ACC112 (cell line): ENCODE results near the gene TMEM182.

Experiments
- H2AFZ ChIP-seq: fragments of 200-600 bp; sonication (generic); one replicate; pipeline ENCODE4 v1.6.0; 2017; ENCODE audit warnings: antibody characterized with exemption, low read length; ENCODE audit not compliant: unreplicated experiment
- H3K27ac ChIP-seq: fragments of 200-600 bp; sonication (generic); 2 replicates; pipeline ENCODE4 v1.5.1; 2014; ENCODE audit warnings: low read depth, mild to moderate bottlenecking, antibody characterized with exemption, low read length, moderate library complexity
- H3K27me3 ChIP-seq: fragments of 200-600 bp; sonication (generic); 2 replicates; pipeline ENCODE4 v1.6.1; 2014; ENCODE audit warnings: mild to moderate bottlenecking, antibody characterized with exemption, low read length, moderate library complexity, mixed read lengths; ENCODE audit not compliant: insufficient read depth
- H3K36me3 ChIP-seq: fragments of 200-600 bp; sonication (generic); 2 replicates; pipeline ENCODE4 v1.6.1; 2016; ENCODE audit warnings: mild to moderate bottlenecking, antibody characterized with exemption, low read length, moderate library complexity, mixed read lengths; ENCODE audit not compliant: insufficient read depth
- H3K4me1 ChIP-seq: fragments of 200-600 bp; sonication (generic); one replicate; pipeline ENCODE4 v1.6.1; 2016; ENCODE audit warnings: low read length, mixed read lengths; ENCODE audit not compliant: insufficient read depth, unreplicated experiment, control insufficient read depth
- H3K4me3 ChIP-seq: fragments of 200-600 bp; sonication (generic); 2 replicates; pipeline ENCODE4 v1.5.1; 2014; ENCODE audit warnings: mild to moderate bottlenecking, low read depth, low read length
- H3K79me2 ChIP-seq: fragments of 200-600 bp; sonication (generic); one replicate; pipeline ENCODE4 v1.6.0; 2016; ENCODE audit warnings: low read length; ENCODE audit not compliant: control insufficient read depth, unreplicated experiment, insufficient read depth

TMEM182 gene

GRCh38 chr2:102801858-102802699 lies 40.2 kb downstream of the TMEM182 start:
- Histone ChIP-seq H3K4me1 (no peaks in the 10 kb centered on the region), H3K27ac (no peak overlapping the region), H2AFZ (no peak overlapping the region), H3K36me3 (peaks cover 12% of the 10 kb centered on the region), H3K27me3 (no peaks in the 10 kb centered on the region), H3K79me2 (no peaks in the 10 kb centered on the region), H3K4me3 (no peak overlapping the region)

GRCh38 chr2:102803041-102803896 lies 41.4 kb downstream of the TMEM182 start:
- no peaks in the 10 kb centered on the region for H3K4me1 ChIP-seq
- no peak overlapping the region for H3K27ac ChIP-seq
- H3K79me2 ChIP-seq = no peaks in the 10 kb centered on the region
- no peaks in the 10 kb centered on the region for H3K27me3 ChIP-seq
- peaks cover 12% of the 10 kb centered on the region for H3K36me3 ChIP-seq
- H2AFZ ChIP-seq = no peak overlapping the region
- no peak overlapping the region for H3K4me3 ChIP-seq

GRCh38 chr2:102803897-102804217 lies 42.0 kb downstream of the TMEM182 start:
- H3K4me1 ChIP-seq = no peaks in the 10 kb centered on the region
- H2AFZ ChIP-seq = no peak overlapping the region
- H3K79me2 ChIP-seq = no peaks in the 10 kb centered on the region
- no peak overlapping the region for H3K4me3 ChIP-seq
- H3K36me3 ChIP-seq = peaks cover 12% of the 10 kb centered on the region
- H3K27me3 ChIP-seq = no peaks in the 10 kb centered on the region
- H3K27ac ChIP-seq = no peak overlapping the region

- no peaks in the 10 kb centered on the region for H3K27me3 ChIP-seq
- H3K4me1 ChIP-seq = no peaks in the 10 kb centered on the region
- no peak overlapping the region for H3K4me3 ChIP-seq
- no peaks in the 10 kb centered on the region for H3K79me2 ChIP-seq
- H2AFZ ChIP-seq = peak overlapping the region; percentile 55
- H3K36me3 ChIP-seq = no peaks in the 10 kb centered on the region
- H3K27ac ChIP-seq = no peak overlapping the region
These were observed 44.5 kb downstream of the TMEM182 start for GRCh38 chr2:102806250-102806837.

GRCh38 chr2:102809291-102810189 lies 47.7 kb downstream of the TMEM182 start:
- no peak overlapping the region for H3K4me3 ChIP-seq
- no peaks in the 10 kb centered on the region for H3K79me2 ChIP-seq
- no peaks in the 10 kb centered on the region for H3K4me1 ChIP-seq
- no peaks in the 10 kb centered on the region for H3K36me3 ChIP-seq
- no peak overlapping the region for H3K27ac ChIP-seq
- H2AFZ ChIP-seq = no peak overlapping the region
- no peaks in the 10 kb centered on the region for H3K27me3 ChIP-seq

- H2AFZ ChIP-seq = no peak overlapping the region
- H3K27me3 ChIP-seq = no peaks in the 10 kb centered on the region
- H3K27ac ChIP-seq = no peak overlapping the region
- no peaks in the 10 kb centered on the region for H3K4me1 ChIP-seq
- no peaks in the 10 kb centered on the region for H3K79me2 ChIP-seq
- H3K36me3 ChIP-seq = no peaks in the 10 kb centered on the region
- no peak overlapping the region for H3K4me3 ChIP-seq
These were observed 53.5 kb downstream of the TMEM182 start for GRCh38 chr2:102815285-102815684.

- H3K4me1 ChIP-seq = peaks cover 5% of the 10 kb centered on the region
- no peak overlapping the region for H3K4me3 ChIP-seq
- no peaks in the 10 kb centered on the region for H3K79me2 ChIP-seq
- H3K27ac ChIP-seq = no peak overlapping the region
- H2AFZ ChIP-seq = no peak overlapping the region
- H3K36me3 ChIP-seq = no peaks in the 10 kb centered on the region
- peaks cover 28% of the 10 kb centered on the region for H3K27me3 ChIP-seq
These were observed 65.1 kb downstream of the TMEM182 start for GRCh38 chr2:102826904-102827303.

- Histone ChIP-seq H3K27ac (no peak overlapping the region), H3K27me3 (peaks cover 47% of the 10 kb centered on the region), H3K4me3 (no peak overlapping the region), H3K4me1 (no peaks in the 10 kb centered on the region), H3K79me2 (no peaks in the 10 kb centered on the region), H3K36me3 (no peaks in the 10 kb centered on the region), H2AFZ (no peak overlapping the region)
These were observed 71.0 kb downstream of the TMEM182 start for GRCh38 chr2:102832789-102833188.

GRCh38 chr2:102834523-102835273 lies 72.9 kb downstream of the TMEM182 start:
- peaks cover 40% of the 10 kb centered on the region for H3K27me3 ChIP-seq
- no peaks in the 10 kb centered on the region for H3K79me2 ChIP-seq
- no peak overlapping the region for H3K4me3 ChIP-seq
- no peak overlapping the region for H3K27ac ChIP-seq
- H3K36me3 ChIP-seq = no peaks in the 10 kb centered on the region
- H2AFZ ChIP-seq = no peak overlapping the region
- H3K4me1 ChIP-seq = no peaks in the 10 kb centered on the region
